ENCODE measurements around the gene MTOR. TPM values are rescaled to one million over a fixed set of nuclear protein-coding genes. Genes with fewer than 3 reads are reported as not detected.

MTOR gene
- total RNA-seq, 1 donor from 2014 or later: 32.3 TPM

DNA sequence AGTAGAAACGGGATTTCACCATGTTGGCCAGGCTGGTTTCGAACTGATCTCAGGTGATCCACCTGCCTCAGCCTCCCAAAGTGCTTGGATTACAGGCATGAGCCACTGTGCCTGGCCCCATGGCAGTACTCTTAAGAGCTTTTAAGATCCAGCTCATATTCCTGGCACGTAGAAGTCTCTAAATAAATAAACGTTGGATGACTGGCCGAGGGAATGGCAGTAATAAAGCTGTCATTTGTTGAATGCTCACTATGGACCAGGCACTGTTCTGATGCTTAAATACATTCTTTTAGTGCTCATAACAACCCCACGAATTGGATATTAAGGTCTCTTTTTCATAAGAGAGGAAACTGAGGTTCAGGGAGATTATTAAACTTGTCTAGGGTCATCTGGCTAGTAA lies 31.5 kb upstream of the MTOR start:
- ATAC-seq: no peak
- H3K4me3 ChIP-seq: no peak overlapping the region
- intact Hi-C loops (cut with DNase I): no loop called here

DNA sequence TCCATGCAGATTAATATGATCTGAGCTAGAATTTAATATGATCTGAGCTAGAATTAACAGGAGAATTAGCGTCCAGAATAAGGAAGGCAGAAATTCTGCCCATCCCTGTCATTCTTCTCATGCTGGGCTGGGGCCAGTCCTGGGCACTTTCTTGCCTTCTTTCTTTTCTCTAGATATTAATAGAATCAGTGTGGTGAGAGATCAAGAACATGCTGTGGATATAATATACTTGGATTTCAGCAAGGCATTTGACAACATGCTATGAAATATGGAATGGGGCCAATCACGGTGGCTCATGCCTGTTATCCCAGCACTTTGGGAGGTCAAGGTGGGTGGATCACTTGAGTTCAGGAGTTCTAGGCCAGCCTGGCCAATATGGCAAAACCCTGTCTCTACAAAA lies 28.7 kb upstream of the MTOR start:
- H3K4me3 ChIP-seq: no peak overlapping the region
- no peaks in the 10 kb centered on the region for H3K4me1 ChIP-seq
- no peak for DNase-seq
- H3K36me3 ChIP-seq: peaks cover 37% of the 10 kb centered on the region
- H3K27ac ChIP-seq: no peak overlapping the region
- H3K27me3 ChIP-seq: no peaks in the 10 kb centered on the region
- H3K9me3 ChIP-seq: no peaks in the 10 kb centered on the region
- no peak for ATAC-seq
- intact Hi-C loops (cut with DNase I): no loop called here
- TF ChIP-seq, protein P1, sequence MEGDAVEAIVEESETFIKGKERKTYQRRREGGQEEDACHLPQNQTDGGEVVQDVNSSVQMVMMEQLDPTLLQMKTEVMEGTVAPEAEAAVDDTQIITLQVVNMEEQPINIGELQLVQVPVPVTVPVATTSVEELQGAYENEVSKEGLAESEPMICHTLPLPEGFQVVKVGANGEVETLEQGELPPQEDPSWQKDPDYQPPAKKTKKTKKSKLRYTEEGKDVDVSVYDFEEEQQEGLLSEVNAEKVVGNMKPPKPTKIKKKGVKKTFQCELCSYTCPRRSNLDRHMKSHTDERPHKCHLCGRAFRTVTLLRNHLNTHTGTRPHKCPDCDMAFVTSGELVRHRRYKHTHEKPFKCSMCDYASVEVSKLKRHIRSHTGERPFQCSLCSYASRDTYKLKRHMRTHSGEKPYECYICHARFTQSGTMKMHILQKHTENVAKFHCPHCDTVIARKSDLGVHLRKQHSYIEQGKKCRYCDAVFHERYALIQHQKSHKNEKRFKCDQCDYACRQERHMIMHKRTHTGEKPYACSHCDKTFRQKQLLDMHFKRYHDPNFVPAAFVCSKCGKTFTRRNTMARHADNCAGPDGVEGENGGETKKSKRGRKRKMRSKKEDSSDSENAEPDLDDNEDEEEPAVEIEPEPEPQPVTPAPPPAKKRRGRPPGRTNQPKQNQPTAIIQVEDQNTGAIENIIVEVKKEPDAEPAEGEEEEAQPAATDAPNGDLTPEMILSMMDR (IDR thresholded peaks at IDR 0.05): no peak

More for the DNA sequence above, 31.5 kb upstream of the MTOR start:
- Histone ChIP-seq H3K9me3 (no peaks in the 10 kb centered on the region), H3K27ac (no peak overlapping the region), H3K4me1 (no peaks in the 10 kb centered on the region), H3K36me3 (peaks cover 25% of the 10 kb centered on the region), H3K27me3 (no peaks in the 10 kb centered on the region)
- TF ChIP-seq, protein P1 (IDR thresholded peaks at IDR 0.05): no peak
- no peak for DNase-seq

DNA sequence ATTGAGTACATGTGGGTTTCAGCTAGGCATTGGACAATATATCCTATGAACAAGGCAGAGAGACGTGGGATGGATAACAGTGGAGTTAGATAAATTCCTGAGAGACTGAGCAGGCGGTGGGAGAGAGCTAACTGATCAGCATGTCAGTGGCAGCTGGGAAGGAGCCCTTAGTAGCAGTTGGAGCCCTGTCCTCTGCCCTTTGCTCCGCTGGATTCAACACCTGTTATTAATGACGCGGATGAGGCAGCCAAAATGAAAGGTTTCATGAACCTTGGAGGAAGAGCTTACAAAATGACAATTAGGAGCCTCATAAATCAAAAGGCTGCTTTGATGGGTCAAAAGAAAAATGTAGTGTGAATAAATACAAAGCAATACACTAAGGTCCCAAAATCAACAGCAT lies 26.7 kb upstream of the MTOR start:
- TF ChIP-seq, protein P1 (IDR thresholded peaks at IDR 0.05): no peak
- intact Hi-C loops (cut with DNase I): no loop called here
- DNase-seq: no peak
- ATAC-seq: no peak
- Histone ChIP-seq H3K9me3 (no peaks in the 10 kb centered on the region), H3K36me3 (peaks cover 35% of the 10 kb centered on the region), H3K4me3 (no peak overlapping the region), H3K27me3 (no peaks in the 10 kb centered on the region), H3K27ac (no peak overlapping the region), H3K4me1 (no peaks in the 10 kb centered on the region)

DNA sequence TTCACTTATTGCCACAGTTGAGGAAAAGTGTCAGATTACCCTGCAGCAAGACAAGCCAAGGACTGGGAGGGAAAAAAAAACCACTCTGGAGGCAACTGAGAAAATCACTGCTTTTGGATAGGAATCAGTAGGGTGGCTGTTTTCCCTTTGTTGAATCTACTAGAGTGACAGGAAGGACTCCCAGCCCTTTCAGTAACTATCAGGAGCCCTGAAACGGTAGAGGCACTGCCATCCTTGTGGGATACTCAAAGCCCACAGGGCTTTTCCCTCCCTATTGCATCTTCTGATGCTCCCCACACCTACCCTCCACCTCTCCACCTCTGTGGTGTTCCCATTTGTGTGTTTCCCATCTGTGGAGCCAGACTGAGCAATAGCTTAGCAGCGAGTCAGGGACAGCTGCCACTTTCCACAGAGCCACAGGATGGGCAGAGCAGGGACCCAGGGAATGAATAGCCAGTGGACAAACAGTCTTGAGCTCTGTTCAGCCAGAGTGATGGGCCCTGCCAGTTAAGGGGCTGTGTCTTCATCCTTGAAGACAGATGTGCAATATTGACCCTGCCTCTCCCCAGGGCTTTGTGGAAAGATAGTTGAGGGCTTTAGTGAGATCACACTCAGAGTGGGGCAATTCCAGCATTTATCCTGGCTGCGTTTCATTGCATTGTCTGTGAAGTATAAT lies 24.5 kb upstream of the MTOR start:
- H3K9me3 ChIP-seq: no peaks in the 10 kb centered on the region
- no peak overlapping the region for H3K27ac ChIP-seq
- no peaks in the 10 kb centered on the region for H3K27me3 ChIP-seq
- ATAC-seq (no peak), DNase-seq (no peak)
- peaks cover 30% of the 10 kb centered on the region for H3K36me3 ChIP-seq
- TF ChIP-seq, protein P1 (IDR thresholded peaks at IDR 0.05): no peak
- H3K4me1 ChIP-seq: peaks cover 10% of the 10 kb centered on the region
- intact Hi-C loops (cut with DNase I): no loop called here
- no peak overlapping the region for H3K4me3 ChIP-seq

DNA sequence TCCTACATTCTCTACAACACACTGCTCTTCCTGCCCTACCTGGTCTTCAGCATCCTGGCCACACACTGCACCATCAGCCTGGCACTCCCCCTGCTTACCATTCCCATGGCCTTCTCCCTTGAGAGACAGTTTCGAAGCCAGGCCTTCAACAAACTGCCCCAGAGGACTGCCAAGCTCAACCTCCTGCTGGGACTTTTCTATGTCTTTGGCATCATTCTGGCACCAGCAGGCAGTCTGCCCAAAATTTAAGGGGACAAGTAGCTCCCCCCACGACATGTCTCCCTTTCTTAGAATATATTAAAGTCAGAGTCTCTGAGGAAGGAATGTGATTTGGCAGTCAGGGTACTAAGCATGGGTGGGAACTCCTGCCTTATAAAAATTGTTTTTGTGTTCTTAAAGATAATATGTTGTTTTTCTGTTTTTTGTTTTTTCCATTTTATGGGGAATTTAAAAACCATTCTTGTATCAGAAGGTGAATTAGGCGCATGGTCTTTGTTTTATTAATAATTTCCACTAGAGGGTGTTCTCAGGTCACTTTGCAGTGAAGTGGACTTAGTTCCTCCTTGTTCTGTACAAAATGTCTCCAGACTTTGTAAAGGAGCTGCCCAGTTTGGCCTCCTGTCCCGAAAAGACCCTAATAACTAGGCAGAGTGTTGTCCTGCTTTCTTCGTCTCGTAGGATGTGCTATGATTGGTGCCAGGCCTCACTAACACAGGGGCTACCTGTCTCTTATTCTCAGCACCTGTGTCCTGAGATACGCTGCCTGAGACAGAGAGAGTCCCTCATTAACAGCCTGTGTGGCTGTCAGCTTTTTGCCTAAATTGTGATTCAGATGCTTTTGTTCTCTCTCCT lies 23.8 kb upstream of the MTOR start:
- TF ChIP-seq, protein P1 (IDR thresholded peaks at IDR 0.05): no peak
- Histone ChIP-seq H3K27me3 (no peaks in the 10 kb centered on the region), H3K4me1 (peaks cover 17% of the 10 kb centered on the region), H3K36me3 (peaks cover 30% of the 10 kb centered on the region), H3K4me3 (no peak overlapping the region), H3K9me3 (no peaks in the 10 kb centered on the region), H3K27ac (no peak overlapping the region)
- ATAC-seq (no peak), DNase-seq (no peak)
- intact Hi-C loops (cut with DNase I): no loop called here
